HL-60 (cell line): ENCODE data around the gene IRF4.

Source experiments
- DNase-seq, 2 experiments: peaks; one replicate each; pipeline ENCODE4 v3.0.0-alpha.2; 2010 to 2020; ENCODE audit warnings: low read depth in 1 of 2, low spot score in 1 of 2
- H3K27ac ChIP-seq: fragments of 250-450 bp; sonication (Bioruptor Pico); replicated peaks from 2 replicates; pipeline ENCODE4 v1.5.1; 2020; ENCODE audit warnings: mild to moderate bottlenecking, moderate library complexity
- H3K27me3 ChIP-seq: fragments of 250-450 bp; sonication (Bioruptor Pico); 2 replicates; pipeline ENCODE4 v1.5.1; 2021; ENCODE audit warnings: mild to moderate bottlenecking, moderate library complexity; ENCODE audit not compliant: insufficient read depth, poor library complexity, severe bottlenecking
- H3K4me3 ChIP-seq: replicated peaks from 2 replicates; pipeline ENCODE4 v1.5.1; 2011; ENCODE audit warnings: mild to moderate bottlenecking, control low read depth, low read length; ENCODE audit not compliant: insufficient read depth
- GABPA ChIP-seq: IDR thresholded peaks from 2 replicates; pipeline ENCODE4 v1.6.1; 2012; ENCODE audit warnings: low read depth
- POLR2AphosphoS5 ChIP-seq: IDR thresholded peaks from 2 replicates; pipeline ENCODE4 v1.6.1; 2012; ENCODE audit warnings: low read depth
- SPI1 ChIP-seq: IDR thresholded peaks from 2 replicates; pipeline ENCODE4 v1.6.1; 2012; ENCODE audit warnings: low read depth, mild to moderate bottlenecking, borderline replicate concordance
- TF ChIP-seq, protein P1 (sequence below): IDR thresholded peaks from one replicate; pipeline ENCODE4 v1.5.1; 2011; ENCODE audit warnings: low read length, control low read depth, inconsistent platforms; ENCODE audit not compliant: insufficient read depth
- TF ChIP-seq, protein P2 (sequence below): IDR thresholded peaks from 2 replicates; pipeline ENCODE4 v1.6.1; 2012; ENCODE audit warnings: low read depth; ENCODE audit not compliant: insufficient replicate concordance

Gene IRF4

GRCh38 chr6:350371-350770 is 41.2 kb upstream of the IRF4 start:
- Histone ChIP-seq H3K27ac (no peak overlapping the region), H3K4me3 (no peak overlapping the region), H3K27me3 (no peaks in the 10 kb centered on the region)
- no peak for DNase-seq
- TF ChIP-seq POLR2AphosphoS5: no peak

DNA sequence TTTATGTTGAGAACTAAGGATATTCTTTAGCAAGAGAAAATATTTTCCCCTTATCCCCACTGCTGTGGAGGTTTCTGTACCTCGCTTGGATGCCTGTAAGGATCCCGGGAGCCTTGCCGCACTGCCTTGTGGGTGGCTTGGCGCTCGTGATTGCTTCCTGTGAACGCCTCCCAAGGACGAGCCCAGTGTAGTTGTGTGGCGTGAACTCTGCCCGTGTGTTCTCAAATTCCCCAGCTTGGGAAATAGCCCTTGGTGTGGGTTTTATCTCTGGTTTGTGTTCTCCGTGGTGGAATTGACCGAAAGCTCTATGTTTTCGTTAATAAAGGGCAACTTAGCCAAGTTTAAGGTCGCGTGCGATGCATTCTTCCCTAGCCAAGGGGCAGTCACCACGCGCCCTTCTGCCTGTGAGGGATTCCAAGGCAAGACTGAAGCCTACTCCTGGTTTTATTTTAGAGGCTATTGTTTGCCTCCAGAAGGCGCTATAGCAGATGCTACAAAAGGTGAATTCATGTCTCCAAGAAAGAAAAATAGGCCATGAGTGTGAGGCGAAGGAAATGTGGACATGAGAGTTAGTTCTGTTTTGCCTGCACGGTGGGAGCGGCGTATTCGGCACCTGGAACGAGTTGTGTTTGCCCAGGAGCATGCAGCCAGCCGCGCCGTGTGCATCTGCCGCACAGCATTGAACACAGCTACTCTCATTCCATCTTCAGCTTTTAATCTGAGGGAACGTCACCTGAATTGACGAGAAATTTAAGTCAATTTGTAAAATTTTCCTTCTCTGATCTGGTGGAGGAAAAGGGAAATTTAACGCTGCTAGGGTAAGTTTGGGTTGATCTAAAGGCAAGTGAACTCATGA is 40.3 kb upstream of the IRF4 start:
- Histone ChIP-seq H3K4me3 (no peak overlapping the region), H3K27ac (no peak overlapping the region), H3K27me3 (no peaks in the 10 kb centered on the region)
- TF ChIP-seq POLR2AphosphoS5 (no peak), SPI1 (no peak), GABPA (no peak)
- TF ChIP-seq, protein P1, sequence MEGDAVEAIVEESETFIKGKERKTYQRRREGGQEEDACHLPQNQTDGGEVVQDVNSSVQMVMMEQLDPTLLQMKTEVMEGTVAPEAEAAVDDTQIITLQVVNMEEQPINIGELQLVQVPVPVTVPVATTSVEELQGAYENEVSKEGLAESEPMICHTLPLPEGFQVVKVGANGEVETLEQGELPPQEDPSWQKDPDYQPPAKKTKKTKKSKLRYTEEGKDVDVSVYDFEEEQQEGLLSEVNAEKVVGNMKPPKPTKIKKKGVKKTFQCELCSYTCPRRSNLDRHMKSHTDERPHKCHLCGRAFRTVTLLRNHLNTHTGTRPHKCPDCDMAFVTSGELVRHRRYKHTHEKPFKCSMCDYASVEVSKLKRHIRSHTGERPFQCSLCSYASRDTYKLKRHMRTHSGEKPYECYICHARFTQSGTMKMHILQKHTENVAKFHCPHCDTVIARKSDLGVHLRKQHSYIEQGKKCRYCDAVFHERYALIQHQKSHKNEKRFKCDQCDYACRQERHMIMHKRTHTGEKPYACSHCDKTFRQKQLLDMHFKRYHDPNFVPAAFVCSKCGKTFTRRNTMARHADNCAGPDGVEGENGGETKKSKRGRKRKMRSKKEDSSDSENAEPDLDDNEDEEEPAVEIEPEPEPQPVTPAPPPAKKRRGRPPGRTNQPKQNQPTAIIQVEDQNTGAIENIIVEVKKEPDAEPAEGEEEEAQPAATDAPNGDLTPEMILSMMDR: no peak
- TF ChIP-seq, protein P2, sequence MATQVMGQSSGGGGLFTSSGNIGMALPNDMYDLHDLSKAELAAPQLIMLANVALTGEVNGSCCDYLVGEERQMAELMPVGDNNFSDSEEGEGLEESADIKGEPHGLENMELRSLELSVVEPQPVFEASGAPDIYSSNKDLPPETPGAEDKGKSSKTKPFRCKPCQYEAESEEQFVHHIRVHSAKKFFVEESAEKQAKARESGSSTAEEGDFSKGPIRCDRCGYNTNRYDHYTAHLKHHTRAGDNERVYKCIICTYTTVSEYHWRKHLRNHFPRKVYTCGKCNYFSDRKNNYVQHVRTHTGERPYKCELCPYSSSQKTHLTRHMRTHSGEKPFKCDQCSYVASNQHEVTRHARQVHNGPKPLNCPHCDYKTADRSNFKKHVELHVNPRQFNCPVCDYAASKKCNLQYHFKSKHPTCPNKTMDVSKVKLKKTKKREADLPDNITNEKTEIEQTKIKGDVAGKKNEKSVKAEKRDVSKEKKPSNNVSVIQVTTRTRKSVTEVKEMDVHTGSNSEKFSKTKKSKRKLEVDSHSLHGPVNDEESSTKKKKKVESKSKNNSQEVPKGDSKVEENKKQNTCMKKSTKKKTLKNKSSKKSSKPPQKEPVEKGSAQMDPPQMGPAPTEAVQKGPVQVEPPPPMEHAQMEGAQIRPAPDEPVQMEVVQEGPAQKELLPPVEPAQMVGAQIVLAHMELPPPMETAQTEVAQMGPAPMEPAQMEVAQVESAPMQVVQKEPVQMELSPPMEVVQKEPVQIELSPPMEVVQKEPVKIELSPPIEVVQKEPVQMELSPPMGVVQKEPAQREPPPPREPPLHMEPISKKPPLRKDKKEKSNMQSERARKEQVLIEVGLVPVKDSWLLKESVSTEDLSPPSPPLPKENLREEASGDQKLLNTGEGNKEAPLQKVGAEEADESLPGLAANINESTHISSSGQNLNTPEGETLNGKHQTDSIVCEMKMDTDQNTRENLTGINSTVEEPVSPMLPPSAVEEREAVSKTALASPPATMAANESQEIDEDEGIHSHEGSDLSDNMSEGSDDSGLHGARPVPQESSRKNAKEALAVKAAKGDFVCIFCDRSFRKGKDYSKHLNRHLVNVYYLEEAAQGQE: no peak
- DNase-seq: no peak

DNA sequence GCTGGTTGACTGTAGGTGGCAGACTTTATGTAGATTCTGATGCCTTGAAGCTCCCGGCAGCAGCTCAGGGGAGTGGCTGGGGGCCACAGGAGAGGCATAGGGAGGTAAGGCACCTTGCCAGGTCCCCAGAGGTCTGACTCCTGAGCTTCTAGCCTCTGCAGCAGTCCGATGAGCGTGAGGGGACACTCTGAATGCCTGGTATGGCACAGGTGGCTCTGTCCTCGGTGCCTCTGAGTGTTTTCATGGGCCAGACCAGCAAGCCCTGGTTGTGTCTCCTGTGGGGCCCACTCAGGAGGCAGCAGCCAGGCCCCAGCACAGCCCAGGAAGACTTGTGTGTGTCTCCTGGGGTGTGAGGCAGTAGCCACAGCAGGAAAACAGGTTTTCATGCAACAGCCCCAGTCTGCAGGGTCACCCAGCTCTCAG is 39.7 kb upstream of the IRF4 start:
- TF ChIP-seq, protein P1: no peak
- no peak for TF ChIP-seq SPI1
- TF ChIP-seq, protein P2: no peak
- H3K27me3 ChIP-seq: no peaks in the 10 kb centered on the region
- no peak overlapping the region for H3K27ac ChIP-seq
- H3K4me3 ChIP-seq: no peak overlapping the region
- no peak for DNase-seq

GRCh38 chr6:352474-352873 is 39.1 kb upstream of the IRF4 start:
- no peaks in the 10 kb centered on the region for H3K27me3 ChIP-seq
- TF ChIP-seq GABPA: no peak
- TF ChIP-seq, protein P2: no peak
- TF ChIP-seq, protein P1: no peak
- TF ChIP-seq POLR2AphosphoS5: no peak
- TF ChIP-seq SPI1: no peak
- DNase-seq: no peak
- H3K4me3 ChIP-seq: no peak overlapping the region
- no peak overlapping the region for H3K27ac ChIP-seq
